Activated CD8-positive, alpha-beta memory T cell treated with anti-CD3 and anti-CD28 coated beads for 1 hour (primary cell): ENCODE data around the gene CARS2.
"Not testable (repeated sequence)": the region's sequence is repeated elsewhere in the genome, so short reads cannot be mapped to it uniquely, and the experiment has no call there.

Source experiments
- DNase-seq, 2 donors: peaks; one replicate each; pipeline ENCODE4 v3.0.0-alpha.2; 2020; ENCODE audit warnings: low read depth in 1 of 2; ENCODE audit errors: extremely low read depth in 1 of 2

CARS2 gene

DNA sequence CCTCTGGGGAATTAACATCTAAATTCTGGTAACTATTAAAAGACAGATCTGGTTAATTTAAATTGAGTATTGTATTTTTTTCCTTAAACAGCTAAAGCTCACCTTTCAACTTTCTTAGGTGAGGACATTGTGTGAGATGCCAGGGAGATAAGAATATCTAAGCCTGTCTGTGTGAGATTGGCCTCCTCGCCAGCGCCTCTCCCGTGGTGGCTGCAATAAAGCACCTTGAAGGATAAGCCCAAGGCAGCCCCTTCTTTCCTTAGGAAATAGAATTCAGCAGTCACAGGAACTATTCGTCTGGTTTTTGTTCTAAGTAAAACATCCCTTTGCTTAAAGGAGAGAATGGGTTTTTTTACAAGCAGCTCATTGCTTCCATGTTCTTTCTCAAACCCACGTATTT lies 66.0 kb downstream of the CARS2 start:
- no peak for DNase-seq

DNA sequence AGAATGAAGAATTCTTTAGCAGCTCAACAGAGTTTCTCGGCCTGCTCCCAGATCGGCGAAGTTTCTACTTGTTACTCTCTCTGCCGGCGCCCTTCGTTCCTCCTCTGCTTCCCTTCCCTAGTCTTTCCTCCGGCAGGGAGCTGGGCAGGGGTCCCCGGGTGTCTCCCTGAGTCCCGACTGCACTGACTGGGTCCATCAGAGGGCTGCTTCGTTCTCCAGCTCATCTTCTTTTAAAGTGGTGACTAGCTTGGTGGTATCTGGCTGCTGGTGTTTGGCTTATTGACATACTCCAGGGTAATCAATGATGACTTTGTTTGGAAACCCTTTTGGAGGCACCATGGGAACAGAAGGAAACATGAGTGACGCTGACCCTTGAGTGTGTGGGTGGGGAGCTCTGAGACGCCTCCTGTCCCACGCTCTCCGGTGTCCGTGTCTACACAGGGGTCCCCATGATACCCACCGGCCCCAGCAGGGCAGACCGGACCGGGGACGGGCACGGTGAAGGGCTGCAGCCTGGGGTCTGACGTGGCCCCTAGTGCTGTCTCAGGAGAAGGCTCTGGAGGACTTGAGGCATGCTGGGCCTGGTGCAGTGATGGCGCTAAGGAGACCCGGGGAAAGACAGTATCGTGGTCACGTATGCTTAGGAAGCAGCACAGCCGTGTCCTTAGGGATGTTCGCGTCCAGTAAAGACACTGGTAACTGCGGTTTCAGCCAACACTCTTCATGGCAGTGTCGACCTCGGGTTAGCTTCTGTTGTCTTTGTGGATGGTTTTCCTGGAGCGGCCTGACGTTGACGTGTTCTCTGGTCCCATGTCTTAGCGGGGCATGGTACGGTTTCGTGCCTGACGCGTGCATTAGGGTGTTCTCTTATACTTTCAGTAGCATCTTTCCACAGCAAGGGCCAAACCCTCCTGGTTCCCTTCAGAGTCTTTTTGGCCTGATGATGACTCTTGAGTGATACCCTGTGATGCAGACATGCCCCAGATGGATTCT lies 66.8 kb downstream of the CARS2 start:
- no peak for DNase-seq

DNA sequence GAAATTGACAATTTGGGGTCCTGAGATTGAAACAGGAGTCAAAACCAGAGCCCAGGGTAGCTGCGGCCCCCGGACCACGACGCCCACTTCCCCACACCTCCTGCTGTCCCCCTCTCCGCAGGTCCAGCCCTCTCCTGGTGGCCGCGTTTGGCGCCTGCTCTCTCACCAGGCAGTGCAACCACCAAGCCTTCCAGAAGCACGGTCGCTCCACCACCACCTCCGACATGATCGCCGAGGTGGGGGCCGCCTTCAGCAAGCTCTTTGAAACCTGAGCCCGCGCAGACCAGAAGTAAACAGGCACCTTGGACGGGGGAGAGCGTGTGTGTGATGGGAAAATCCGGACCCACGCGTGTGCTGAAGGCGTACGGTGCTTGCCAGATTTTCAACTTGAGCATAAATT lies 67.7 kb downstream of the CARS2 start:
- no peak for DNase-seq

DNA sequence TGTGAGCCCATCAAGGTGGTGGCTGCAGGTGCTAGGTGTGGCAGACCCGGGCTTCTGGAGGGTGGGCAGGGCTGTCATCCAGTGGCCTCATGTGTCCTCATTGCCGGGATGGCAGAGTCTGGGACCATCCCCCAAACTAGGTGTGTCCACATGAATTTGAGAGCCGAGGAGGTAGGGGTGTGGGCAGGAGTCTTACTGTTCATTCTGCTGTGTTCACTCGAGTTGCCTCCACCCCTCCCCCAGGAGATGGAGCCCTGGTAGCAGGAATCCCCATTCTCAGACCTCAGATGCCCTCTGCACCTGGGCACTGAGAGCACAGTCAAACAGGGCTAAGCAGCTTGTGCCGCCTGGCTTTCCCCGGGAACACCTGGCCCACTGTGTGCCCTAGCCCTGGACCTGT lies 68.2 kb downstream of the CARS2 start:
- no peak for DNase-seq

DNA sequence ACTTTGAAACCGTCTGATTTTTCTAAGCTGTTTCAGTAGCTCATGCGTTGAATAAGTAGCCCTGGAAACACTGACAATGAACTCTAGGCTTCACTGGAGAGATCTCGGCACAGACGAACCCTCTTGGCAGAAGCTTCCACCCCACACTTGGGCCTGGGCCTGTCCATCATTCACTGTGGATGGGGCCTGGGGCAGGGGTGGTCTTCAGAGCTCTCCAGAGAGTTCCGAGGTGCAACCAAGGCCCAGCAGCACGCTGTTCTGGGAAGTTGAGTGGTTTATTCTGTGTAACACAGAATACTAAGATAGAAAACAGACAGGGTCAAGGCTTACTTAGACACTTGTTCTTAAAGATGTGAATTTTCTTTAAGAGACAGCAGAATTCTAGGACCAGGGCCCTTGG lies 68.6 kb downstream of the CARS2 start:
- DNase-seq: no peak

DNA sequence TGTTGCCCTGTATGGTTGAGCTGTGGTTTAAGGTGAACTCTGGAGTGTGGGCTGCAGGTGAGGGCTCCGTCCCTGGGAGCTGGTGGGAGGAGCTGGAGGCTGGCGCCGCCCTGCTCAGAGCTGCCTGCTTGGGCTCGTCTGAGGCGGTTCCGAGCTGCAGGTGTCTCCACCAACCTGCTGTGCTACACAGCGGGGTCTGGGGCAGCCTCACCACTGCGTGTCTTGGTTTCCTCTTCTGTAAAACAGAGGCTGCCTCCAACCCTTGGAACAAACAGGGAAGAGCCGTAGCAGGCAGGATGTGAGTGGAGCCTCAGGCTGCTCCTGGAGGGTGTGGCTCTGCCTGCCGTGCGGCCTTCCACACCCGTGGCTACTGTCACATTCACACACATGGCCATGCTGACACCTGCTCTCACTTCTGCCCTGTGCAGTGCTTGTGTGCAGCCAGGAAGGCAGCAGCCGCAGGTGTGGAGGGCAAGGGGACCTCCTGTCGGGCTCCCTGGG lies 69.2 kb downstream of the CARS2 start:
- DNase-seq: no peak

DNA sequence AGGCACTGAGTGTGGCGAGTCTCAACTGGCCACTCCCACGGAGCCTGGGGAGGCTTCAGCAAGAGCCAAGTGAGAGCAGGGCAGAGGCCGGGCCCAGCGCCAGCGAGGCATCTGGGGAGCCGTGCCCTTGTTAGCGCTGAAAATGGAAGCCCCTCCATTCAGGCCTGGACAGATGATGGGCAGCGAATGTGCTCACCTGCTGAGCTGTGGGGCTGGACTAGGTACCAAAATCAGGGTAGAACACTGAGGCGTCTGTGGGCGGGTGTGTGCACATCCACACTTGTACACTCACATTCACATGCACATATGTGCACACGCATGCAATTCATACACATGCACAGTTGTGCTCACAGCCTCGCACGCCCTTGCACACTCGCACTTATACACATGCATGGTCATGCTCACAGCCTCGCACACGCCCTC lies 69.9 kb downstream of the CARS2 start:
- DNase-seq: no peak

DNA sequence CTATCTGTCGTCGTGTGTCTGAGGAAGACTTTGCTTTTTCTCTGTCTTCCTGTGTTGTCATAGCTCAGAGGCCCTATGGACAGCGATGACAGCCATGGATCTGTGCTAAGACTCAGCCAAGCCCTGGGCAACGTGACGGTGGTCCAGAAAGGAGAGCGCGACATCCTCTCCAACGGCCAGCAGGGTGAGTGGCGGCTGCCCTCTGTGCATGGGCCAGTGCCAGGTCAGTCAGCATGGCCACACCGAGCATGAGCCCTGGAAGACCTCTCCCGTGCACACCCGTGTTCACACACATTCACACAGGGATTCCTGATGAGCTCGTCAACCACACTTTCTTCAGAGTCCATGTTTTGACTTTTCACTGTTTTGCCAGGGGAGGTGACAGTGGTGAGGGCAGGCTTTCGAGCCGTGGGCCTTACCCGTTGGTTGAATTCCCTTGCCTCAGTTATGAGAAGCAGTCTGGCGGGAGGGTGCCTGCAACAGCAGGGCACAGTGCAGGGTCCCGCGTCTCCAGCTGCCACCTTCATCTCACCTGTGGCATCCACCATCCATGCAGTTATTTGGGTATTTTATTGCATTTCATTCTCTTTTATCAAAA lies 70.4 kb downstream of the CARS2 start:
- DNase-seq: no peak

DNA sequence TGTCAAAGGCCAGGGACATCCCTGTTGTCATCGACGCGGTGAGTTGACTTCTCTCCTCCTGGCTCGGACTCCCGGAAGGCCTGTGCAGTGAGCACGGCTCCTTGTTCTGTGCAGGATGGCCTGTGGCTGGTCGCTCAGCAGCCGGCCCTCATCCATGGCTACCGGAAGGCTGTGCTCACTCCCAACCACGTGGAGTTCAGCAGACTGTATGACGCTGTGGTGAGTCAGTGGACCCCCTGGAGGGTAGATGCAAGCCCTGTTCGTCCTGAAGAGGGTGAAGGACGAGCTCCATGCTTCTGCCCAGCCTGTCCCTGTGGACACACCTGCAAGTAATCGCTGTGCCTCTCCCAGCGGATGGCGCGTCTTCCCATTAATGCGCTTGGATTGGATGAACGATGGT lies 71.4 kb downstream of the CARS2 start:
- DNase-seq: no peak

DNA sequence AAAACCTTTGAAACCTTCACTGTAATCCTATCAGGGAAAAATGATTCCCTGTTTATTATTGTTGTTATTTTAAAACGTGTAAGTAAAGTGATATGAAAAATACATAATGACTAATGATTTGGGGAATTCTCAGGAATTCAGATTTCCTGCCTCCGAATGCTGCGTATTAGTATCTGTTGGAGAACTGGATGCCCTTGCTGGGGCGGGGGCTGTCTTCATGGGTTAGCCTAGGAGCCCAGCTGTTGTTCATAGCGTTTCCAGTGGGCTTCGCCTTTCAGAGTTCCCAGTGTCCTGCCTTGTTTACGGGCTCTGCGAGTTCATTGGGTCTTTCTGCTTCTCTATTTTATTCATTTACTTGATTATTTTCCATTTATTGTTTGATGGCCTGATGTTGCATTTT lies 72.1 kb downstream of the CARS2 start:
- DNase-seq: no peak

DNA sequence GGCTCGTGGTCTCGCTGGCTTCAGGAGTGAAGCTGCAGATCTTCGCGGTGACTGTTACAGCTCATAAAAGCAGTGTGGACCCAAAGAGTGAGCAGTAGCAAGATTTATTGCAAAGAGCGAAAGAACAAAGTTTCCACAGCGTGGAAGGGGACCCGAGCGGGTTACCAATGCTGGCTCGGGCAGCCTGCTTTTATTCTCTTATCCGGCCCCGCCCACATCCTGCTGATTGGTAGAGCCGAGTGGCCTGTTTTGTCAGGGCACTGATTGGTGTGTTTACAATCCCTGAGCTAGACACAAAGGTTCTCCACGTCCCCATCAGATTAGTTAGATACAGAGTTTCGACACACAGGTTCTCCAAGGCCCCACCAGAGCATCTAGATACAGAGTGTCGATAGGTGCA lies 73.7 kb downstream of the CARS2 start:
- DNase-seq: not testable (repeated sequence)

DNA sequence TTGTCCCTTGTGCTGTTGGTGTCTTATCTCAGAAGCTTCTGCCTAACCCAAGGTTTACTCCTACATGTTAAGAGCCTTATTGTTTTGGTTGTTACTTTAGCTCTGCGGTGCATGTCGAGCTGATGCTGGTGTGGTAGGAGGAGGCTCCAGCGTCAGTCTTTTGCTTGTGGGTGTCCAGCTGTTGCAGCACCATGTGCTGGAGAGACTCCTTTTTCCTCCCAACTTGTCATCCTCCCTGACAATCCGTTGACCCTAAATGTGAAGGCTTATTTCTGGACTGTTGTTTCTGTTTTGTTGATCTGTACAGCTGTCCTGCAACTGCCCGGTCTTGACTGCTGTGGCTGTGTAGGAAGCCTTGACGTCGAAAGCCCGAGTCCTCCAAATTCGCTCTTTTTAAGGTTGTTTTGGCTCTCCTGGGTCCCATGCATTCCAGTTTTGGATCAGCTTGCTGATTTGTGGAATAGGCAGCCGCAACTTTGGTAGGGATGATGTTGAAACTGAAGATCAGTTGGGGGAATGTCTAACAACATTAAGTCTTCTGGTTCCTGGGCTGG lies 75.3 kb downstream of the CARS2 start:
- no peak for DNase-seq

DNA sequence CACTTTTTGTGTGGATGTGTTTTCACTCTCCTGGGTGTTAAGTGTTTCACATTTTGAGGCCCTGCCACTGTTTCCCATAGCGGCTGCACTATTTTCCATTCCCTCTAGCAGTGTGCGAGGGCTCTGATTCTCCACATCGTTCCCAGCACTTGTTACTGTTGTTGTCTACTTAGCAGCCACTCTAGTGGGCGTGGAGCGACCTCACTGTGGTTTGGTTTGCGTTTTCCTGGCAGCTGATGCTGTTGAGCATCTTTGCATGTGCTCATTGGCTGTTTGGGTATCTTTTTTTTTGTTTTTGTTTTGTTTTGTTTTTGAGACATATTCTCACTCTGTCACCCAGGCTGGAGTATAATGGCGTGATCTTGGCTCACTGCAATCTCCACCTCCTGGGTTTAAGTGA lies 76.2 kb downstream of the CARS2 start:
- DNase-seq: no peak

DNA sequence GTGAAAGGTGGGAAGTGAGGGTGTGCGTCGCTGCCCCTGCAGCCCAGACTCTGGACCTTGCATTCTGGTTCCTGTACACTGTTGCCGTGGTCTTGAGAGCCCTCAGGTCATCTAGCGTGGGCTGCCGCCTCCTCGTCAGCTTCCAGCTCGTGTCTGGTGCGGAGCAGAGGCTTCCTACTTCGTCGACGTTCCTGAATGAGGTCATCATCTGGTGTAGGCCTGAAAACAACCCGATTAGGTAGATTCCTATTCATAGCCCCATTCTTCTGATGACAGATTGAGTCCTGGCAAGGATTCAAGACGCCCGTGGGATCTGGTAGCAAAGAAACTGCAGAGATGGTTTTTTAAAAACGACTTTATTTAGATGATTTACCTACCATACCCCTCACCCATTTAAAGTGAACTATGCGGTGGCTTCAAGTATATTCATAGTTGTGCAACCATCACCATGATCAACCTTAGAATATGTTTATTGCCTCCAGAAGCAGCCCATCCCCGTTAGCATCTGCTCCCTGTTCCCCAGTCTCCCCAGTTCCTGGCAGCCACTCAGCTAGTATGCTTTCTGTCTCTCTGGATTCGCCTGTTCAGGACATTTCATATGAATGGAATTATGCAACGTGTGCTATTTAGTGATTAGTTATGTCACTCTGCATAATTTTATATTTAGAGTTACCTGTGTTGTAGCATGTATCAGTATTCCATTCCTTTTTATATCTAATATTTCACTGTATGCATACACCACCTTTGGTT lies 76.8 kb downstream of the CARS2 start:
- no peak for DNase-seq

DNA sequence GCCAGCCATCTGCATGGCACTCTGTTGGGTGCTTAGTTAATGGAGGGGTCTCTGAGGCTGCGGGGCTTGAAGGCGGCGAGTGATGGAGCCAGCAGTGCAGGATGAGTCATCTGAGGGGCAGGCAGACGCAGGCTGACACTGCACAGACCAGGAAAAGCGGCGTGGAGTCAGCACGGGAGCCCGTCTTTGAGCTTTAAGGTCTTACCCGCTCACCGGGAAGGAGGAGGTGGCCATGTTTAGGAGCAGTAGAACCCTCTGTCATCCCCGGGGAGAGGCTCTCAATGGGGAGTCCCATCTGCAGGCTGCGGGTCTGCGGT lies 77.5 kb downstream of the CARS2 start:
- no peak for DNase-seq

DNA sequence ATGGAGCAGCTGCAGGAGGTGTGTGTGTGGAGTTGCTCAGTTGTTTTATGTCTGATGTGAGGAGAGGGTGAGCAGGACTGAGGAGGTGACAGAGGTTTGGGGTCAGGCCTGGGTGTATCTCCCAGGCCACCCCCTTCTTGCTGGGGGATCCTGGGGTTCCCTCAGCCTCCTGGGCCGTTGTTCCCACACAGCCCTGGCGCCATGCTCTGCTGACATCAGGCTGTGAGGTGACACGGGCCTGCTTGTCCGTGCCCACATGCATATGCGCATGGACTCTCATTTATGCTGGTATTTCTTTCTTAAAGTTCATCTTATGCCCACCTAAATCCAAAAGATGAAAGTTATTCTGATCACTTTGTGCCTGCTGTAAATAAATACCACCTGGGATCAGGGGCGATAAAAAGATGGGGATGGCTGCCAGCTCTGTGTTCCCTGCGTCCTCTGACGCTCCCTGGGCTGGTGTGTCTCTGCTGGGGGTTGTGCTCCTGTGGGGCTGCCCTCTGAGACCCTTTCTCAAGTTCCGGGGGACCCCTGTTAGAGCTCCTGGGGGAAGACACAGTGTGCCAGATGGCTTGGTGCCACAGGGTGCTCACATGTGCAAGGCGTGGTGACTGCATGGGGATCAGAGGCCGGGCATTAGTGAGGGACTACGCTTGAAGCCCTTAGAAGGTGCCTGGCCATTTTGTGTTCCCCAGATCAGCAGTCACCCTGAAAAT lies 78.0 kb downstream of the CARS2 start:
- DNase-seq: no peak

DNA sequence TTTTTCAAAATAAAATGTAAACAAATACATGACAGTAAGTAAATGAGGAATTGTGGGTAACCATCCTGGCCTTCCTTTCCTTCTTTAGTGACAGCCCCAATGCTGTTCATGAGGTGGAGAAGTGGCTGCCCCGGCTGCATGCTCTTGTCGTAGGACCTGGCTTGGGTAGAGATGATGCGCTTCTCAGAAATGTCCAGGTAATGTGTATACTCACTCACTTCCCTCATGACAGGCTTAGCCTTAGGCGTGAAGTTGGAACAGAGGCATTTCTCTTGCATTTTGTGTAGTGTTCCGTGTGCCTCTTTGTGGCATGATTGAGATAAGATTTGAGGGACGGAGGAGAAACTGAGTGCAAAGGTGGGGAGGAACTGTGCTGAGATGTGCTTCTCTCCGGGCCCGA lies 78.6 kb downstream of the CARS2 start:
- no peak for DNase-seq

DNA sequence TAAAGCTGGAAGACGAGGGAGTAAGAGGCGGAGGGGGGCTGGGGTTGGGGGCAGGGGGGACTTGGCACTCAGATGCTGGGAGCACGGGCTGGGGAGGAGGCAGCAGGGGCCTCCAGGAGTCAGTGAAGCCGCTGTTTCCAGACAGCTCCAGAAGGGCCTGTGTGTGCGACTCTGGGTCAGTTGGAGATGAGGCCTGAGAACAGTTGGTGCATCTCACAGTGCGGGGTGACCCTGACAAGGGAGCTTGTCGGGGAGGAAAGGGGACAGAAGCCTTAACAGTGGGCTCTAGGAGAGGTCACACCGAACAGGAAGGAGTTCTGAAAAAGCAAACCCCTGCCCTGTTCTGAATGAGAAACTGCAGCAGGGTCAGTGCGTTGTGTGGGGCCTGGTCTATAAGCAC lies 79.4 kb downstream of the CARS2 start:
- DNase-seq: no peak

DNA sequence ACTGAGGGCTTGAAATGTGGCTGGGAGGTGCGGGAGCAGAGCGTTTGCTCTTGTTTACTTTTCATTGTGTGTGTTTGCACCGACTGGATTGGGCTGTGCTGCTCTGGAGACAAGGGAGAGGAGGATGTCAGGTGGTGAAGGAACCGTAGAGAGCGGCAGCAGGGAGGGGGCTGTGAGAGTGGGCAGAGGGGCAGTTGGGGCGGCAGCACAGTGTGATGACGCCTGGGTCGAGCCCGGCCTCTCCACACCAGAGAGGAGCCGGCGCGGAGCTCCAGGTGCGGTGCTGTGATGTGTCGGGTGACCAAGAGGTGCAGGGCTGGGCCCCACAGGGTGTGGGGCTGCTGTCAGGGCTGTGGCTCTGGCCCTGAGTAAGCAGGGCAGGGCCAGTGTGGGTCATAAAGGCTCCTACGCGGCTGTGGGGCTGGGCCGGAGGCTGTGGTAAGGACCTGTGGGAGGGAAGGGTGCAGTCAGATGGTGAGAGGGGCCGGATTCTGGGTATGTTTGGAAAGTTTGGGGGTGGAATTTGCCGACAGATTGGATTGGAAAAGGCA lies 80.1 kb downstream of the CARS2 start:
- DNase-seq: no peak
